BE2C (cell line): ENCODE results near the gene ASTN2.

ENCODE experiments used
- DNase-seq: peaks from one replicate; pipeline ENCODE4 v3.0.0-alpha.2; 2020
- H3K27me3 ChIP-seq: fragments of 250-450 bp; sonication (Bioruptor Pico); 2 replicates; pipeline ENCODE4 v1.5.1; 2020; ENCODE audit warnings: mild to moderate bottlenecking
- H3K36me3 ChIP-seq: fragments of 250-450 bp; sonication (Bioruptor Pico); 2 replicates; pipeline ENCODE4 v1.5.1; 2020; ENCODE audit warnings: mild to moderate bottlenecking
- H3K4me1 ChIP-seq: fragments of 250-450 bp; sonication (Bioruptor Pico); 2 replicates; pipeline ENCODE4 v1.5.1; 2020
- H3K4me3 ChIP-seq: 2 replicates; pipeline ENCODE4 v1.5.1; 2011; ENCODE audit warnings: low read depth, low read length
- H3K9me3 ChIP-seq: fragments of 250-450 bp; sonication (Bioruptor Pico); 2 replicates; pipeline ENCODE4 v1.5.1; 2020
- TF ChIP-seq, protein P1 (sequence below): IDR thresholded peaks from 2 replicates; pipeline ENCODE4 v1.5.1; 2012; ENCODE audit warnings: mild to moderate bottlenecking, low read depth, low read length

ASTN2 gene

DNA sequence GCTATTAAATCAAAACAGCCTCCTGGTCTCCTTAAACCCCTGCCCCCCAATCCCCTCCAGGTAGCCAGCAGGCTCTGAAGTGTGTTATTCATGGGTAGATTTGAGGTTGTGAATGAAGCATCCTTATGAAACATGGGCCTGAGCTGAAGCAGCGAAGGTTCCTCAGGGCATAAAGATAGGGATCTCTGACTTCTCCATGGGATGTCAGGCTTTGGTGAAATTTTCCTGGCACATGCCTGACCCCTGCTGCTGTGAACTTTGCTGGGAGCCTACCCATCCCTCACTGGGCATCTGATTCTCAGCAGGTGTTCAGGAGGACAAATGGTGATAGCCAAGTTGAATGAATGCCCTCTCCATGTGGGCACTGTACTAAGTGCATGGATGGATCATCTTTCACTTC, 250.3 kb downstream of the ASTN2 start:
- Histone ChIP-seq H3K4me3 (no peak overlapping the region), H3K27me3 (no peaks in the 10 kb centered on the region), H3K36me3 (peaks cover 4% of the 10 kb centered on the region; the same call in 1 of the 2 replicates), H3K9me3 (no peaks in the 10 kb centered on the region), H3K4me1 (peaks cover 48% of the 10 kb centered on the region)
- DNase-seq, result no peak
- TF ChIP-seq, protein P1, sequence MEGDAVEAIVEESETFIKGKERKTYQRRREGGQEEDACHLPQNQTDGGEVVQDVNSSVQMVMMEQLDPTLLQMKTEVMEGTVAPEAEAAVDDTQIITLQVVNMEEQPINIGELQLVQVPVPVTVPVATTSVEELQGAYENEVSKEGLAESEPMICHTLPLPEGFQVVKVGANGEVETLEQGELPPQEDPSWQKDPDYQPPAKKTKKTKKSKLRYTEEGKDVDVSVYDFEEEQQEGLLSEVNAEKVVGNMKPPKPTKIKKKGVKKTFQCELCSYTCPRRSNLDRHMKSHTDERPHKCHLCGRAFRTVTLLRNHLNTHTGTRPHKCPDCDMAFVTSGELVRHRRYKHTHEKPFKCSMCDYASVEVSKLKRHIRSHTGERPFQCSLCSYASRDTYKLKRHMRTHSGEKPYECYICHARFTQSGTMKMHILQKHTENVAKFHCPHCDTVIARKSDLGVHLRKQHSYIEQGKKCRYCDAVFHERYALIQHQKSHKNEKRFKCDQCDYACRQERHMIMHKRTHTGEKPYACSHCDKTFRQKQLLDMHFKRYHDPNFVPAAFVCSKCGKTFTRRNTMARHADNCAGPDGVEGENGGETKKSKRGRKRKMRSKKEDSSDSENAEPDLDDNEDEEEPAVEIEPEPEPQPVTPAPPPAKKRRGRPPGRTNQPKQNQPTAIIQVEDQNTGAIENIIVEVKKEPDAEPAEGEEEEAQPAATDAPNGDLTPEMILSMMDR, result peak; percentile 7; the same call in 1 of the 2 replicates

DNA sequence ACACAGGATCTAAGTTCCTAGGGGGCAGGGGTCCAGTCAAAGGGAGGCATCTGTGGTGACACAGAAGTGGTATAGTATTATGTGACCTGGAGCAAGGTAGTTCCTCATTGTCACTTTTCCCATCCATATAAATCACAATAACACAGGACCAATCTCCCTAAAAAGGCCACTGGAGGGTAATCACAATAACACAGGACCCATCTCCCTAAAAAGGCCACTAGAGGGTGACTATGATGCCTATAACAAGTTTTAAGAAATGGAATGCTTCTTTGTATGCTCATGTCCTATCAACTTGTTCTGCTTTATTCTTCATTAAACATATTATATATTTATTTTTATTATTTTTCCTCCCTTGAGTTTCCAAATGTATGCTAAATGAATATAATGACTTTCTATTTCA, 254.6 kb downstream of the ASTN2 start:
- DNase-seq, result no peak
- Histone ChIP-seq H3K27me3 (no peaks in the 10 kb centered on the region), H3K9me3 (no peaks in the 10 kb centered on the region), H3K4me1 (peaks cover 76% of the 10 kb centered on the region), H3K36me3 (peaks cover 3% of the 10 kb centered on the region; the same call in 1 of the 2 replicates), H3K4me3 (no peak overlapping the region)
- TF ChIP-seq, protein P1, result peak; percentile 66

DNA sequence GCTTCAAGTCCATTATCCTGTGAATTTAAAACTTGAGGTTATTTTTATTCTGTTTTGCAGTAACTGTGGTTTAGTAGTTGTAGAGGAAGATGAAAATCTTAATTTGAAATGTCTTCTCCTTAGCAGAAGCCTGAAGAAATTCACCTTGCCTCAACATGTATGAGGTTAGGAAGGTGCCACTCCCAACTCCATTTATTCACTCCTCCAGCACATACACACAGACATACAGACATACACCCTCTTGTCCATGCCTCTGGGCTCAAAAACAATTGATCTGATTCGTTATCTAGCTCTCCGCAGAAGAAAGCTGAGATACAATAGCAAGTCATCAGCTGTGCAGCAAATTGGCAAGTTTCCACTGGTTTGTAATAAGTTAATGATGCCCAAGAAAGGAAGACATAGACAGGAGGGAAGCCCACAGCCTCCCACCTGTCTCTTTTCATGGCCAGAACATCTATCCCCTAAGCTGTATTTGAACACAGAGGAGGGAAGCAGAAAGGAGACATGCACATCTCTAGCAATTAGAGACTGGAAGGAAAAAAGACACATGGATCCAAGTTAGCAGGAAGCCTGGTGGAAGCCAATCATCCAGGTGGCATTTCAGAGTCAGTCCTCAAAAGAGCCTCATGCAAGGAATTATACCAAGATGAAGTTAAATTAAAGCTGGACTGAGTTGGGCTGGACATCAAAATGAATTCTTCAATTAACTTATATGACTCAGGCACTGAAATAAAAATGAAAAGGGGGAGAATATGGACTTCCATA, 257.9 kb downstream of the ASTN2 start:
- Histone ChIP-seq H3K4me3 (no peak overlapping the region), H3K36me3 (no peaks in the 10 kb centered on the region; the same call in 1 of the 2 replicates), H3K9me3 (no peaks in the 10 kb centered on the region), H3K4me1 (peaks cover 66% of the 10 kb centered on the region), H3K27me3 (no peaks in the 10 kb centered on the region)
- DNase-seq, result no peak
- TF ChIP-seq, protein P1, result no peak

- no peak for DNase-seq
- TF ChIP-seq, protein P1, result no peak
- Histone ChIP-seq H3K36me3 (no peaks in the 10 kb centered on the region; the same call in none of the 2 replicates), H3K4me1 (peaks cover 62% of the 10 kb centered on the region), H3K27me3 (no peaks in the 10 kb centered on the region), H3K4me3 (no peak overlapping the region), H3K9me3 (no peaks in the 10 kb centered on the region)
Observed at GRCh38 chr9:117156144-117156688, 258.6 kb downstream of the ASTN2 start.

- DNase-seq, result no peak
- TF ChIP-seq, protein P1, result no peak
- Histone ChIP-seq H3K4me3 (no peak overlapping the region), H3K27me3 (no peaks in the 10 kb centered on the region), H3K9me3 (no peaks in the 10 kb centered on the region), H3K4me1 (peaks cover 36% of the 10 kb centered on the region), H3K36me3 (peaks cover 9% of the 10 kb centered on the region)
Observed at GRCh38 chr9:117153021-117153420, 261.8 kb downstream of the ASTN2 start.

- DNase-seq, result no peak
- peaks cover 12% of the 10 kb centered on the region for H3K36me3 ChIP-seq
- TF ChIP-seq, protein P1, result no peak
- H3K9me3 ChIP-seq, result no peaks in the 10 kb centered on the region
- H3K4me3 ChIP-seq, result no peak overlapping the region
- H3K4me1 ChIP-seq, result peaks cover 23% of the 10 kb centered on the region
- no peaks in the 10 kb centered on the region for H3K27me3 ChIP-seq
Observed at GRCh38 chr9:117151716-117152115, 263.1 kb downstream of the ASTN2 start.
